Measurements from ENCODE around the gene CCBE1. TPM values are rescaled to one million over a fixed set of nuclear protein-coding genes. Genes with fewer than 3 reads are reported as not detected.

The CCBE1 gene
- total RNA-seq, 2 experiments from 2014 or later: not detected

DNA sequence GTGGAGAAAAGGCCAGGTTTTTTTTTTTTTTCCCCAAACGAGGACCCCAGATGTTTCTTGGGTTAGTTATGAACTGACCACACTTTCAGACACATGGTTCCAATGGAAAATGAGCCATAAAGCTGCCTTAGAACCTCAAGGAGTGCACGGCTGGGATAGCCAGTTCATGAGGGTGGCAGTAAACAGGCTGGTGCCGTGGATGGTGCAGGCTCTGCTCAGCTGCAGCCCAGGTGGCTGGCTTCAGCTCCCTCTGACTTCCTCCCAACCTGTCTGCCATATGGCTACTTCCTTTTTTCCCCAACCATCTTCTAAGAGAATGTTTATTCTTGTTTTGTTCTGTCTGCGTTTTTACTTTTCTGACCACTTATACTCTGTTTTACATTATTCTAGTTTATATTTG lies 228.4 kb downstream of the CCBE1 start:
- no peak for TF ChIP-seq CTCF (IDR thresholded peaks at IDR 0.05)
- Mint-ChIP-seq H3K9me3 (no peaks in the 10 kb centered on the region), H3K27me3 (peaks cover 1% of the 10 kb centered on the region), H3K27ac (no peak overlapping the region), H3K4me3 (no peak overlapping the region), H3K36me3 (ENCODE audit: low read depth) (no peaks in the 10 kb centered on the region), H3K4me1 (ENCODE audit: low read depth) (no peaks in the 10 kb centered on the region)
- no peak for ATAC-seq
- no peak for DNase-seq
- ChIA-PET CTCF (interaction anchor here (2.4 kb wide), 1 partner anchor 9 kb away, joined by 12 read pairs; no protein-coding TSS in a partner anchor), POLR2A (no interaction called here)
- intact Hi-C loops (cut with micrococcal nuclease): no loop called here

- DNase-seq (no peak), ATAC-seq (no peak)
- no peak for TF ChIP-seq CTCF (IDR thresholded peaks at IDR 0.05)
- CTCF ChIA-PET: interaction anchor here (2.4 kb wide), 1 partner anchor 8 kb away, joined by 12 read pairs; no protein-coding TSS in a partner anchor
- Mint-ChIP-seq H3K27ac (no peak overlapping the region), H3K36me3 (ENCODE audit: low read depth) (no peaks in the 10 kb centered on the region), H3K9me3 (no peaks in the 10 kb centered on the region), H3K4me1 (ENCODE audit: low read depth) (no peaks in the 10 kb centered on the region), H3K27me3 (no peaks in the 10 kb centered on the region), H3K4me3 (no peak overlapping the region)
- intact Hi-C loops (cut with micrococcal nuclease): no loop called here
- POLR2A ChIA-PET: no interaction called here
Observed at GRCh38 chr18:59467497-59467896, 229.7 kb downstream of the CCBE1 start.

DNA sequence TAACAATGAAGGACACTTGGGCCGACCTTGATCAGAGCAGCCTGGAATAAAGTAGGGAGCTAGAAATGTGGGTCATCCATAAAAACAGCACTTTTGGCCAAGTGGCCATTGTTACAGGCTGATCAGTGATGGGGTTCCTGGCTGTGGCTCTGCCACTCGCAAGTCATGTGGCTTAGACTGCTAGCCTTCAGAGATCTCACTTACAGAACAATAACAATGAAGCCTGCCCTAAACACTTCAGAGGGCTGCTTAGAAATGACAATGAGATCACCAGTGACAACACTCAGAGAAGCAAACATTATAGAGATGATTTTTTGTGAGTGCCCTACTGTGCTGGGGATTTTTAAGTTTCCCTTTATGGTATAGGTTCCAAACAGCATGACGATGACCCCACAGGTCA lies 230.2 kb downstream of the CCBE1 start:
- POLR2A ChIA-PET: no interaction called here
- Mint-ChIP-seq H3K9me3 (no peaks in the 10 kb centered on the region), H3K36me3 (ENCODE audit: low read depth) (no peaks in the 10 kb centered on the region), H3K4me1 (ENCODE audit: low read depth) (no peaks in the 10 kb centered on the region), H3K27ac (no peak overlapping the region), H3K27me3 (no peaks in the 10 kb centered on the region), H3K4me3 (no peak overlapping the region)
- TF ChIP-seq CTCF (IDR thresholded peaks at IDR 0.05): no peak
- ATAC-seq (no peak), DNase-seq (no peak)
- intact Hi-C loops (cut with micrococcal nuclease): no loop called here
- CTCF ChIA-PET: no interaction called here

- DNase-seq (no peak), ATAC-seq (no peak)
- no peaks in the 10 kb centered on the region for H3K27me3 Mint-ChIP-seq
- H3K27ac Mint-ChIP-seq: no peak overlapping the region
- intact Hi-C loops (cut with micrococcal nuclease): no loop called here
- no peaks in the 10 kb centered on the region for H3K9me3 Mint-ChIP-seq
- H3K36me3 Mint-ChIP-seq (ENCODE audit: low read depth): no peaks in the 10 kb centered on the region
- no peaks in the 10 kb centered on the region for H3K4me1 Mint-ChIP-seq (ENCODE audit: low read depth)
- ChIA-PET CTCF (interaction anchor here (1.8 kb wide), 1 partner anchor 359 kb away, joined by 6 read pairs; no protein-coding TSS in a partner anchor), POLR2A (no interaction called here)
- no peak for TF ChIP-seq CTCF (IDR thresholded peaks at IDR 0.05)
- H3K4me3 Mint-ChIP-seq: no peak overlapping the region
Observed at GRCh38 chr18:59464486-59464885, 232.7 kb downstream of the CCBE1 start.

DNA sequence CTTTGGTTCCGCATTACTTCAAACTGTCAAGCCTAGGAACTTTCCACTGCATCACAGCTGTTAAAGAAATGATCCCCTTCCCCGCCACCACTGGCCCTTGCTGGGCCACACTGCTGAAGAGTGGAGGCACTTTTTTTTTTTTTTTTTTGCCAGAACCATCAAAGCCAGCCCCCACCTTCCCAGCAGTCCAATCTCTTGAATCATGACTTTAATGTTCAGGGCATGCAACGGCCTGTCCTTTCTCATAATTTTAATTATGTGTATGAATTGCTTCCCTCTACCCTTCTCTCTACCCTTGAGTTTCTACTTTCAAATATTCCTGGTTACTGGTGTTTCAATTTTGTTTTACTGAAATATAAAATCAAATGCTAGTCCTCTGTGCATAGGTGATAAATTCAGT lies 236.1 kb downstream of the CCBE1 start:
- ATAC-seq: no peak
- Mint-ChIP-seq H3K27me3 (peaks cover 8% of the 10 kb centered on the region), H3K4me1 (ENCODE audit: low read depth) (no peaks in the 10 kb centered on the region), H3K27ac (no peak overlapping the region), H3K36me3 (ENCODE audit: low read depth) (no peaks in the 10 kb centered on the region), H3K4me3 (no peak overlapping the region), H3K9me3 (no peaks in the 10 kb centered on the region)
- TF ChIP-seq CTCF (IDR thresholded peaks at IDR 0.05): no peak
- DNase-seq: no peak
- ChIA-PET POLR2A (no interaction called here), CTCF (interaction anchor here (3.3 to 5.7 kb wide), 2 partner anchors 14 to 362 kb away, joined by 32 to 76 read pairs; no protein-coding TSS in a partner anchor)
- intact Hi-C loops (cut with micrococcal nuclease): no loop called here

Data from activated CD8-positive, alpha-beta T cell treated with anti-CD3 and anti-CD28 coated beads for 36 hours (primary cell).